HAP-1 (cell line): Measurements from ENCODE around the gene THAP8.

ENCODE experiments used
- DNase-seq, 2 experiments: peaks; one replicate each; pipeline ENCODE4 v3.0.0-alpha.2; 2016 to 2020; ENCODE audit warnings: low spot score in 2 of 2
- H3K27me3 ChIP-seq: fragments of 250-450 bp; sonication (Bioruptor Pico); 2 replicates; pipeline ENCODE4 v1.5.1; 2020; ENCODE audit warnings: low read depth, mild to moderate bottlenecking, moderate library complexity
- H3K36me3 ChIP-seq: fragments of 250-450 bp; sonication (Bioruptor Pico); replicated peaks from 2 replicates; pipeline ENCODE4 v1.5.1; 2020; ENCODE audit warnings: mild to moderate bottlenecking
- H3K4me1 ChIP-seq: fragments of 250-450 bp; sonication (Bioruptor Pico); 2 replicates; pipeline ENCODE4 v1.5.1; 2020; ENCODE audit warnings: mild to moderate bottlenecking
- H3K4me3 ChIP-seq: fragments of 250-450 bp; sonication (Bioruptor Pico); 2 replicates; pipeline ENCODE4 v1.5.1; 2020; ENCODE audit warnings: mild to moderate bottlenecking, moderate library complexity
- H3K9me3 ChIP-seq: fragments of 250-450 bp; sonication (Bioruptor Pico); 2 replicates; pipeline ENCODE4 v1.5.1; 2020; ENCODE audit warnings: mild to moderate bottlenecking, moderate library complexity
- in situ Hi-C: fragments of 300-500 bp; cut with MboI; formaldehyde crosslinking; loops from 3 replicates; pipeline ENCODE4 v1.14.3; 2020; ENCODE audit warnings: low sequenced_read_pairs, inconsistent platforms, mixed read lengths

Gene THAP8

GRCh38 chr19:36031308-36031707, 22.8 kb downstream of the THAP8 start:
- no peak for DNase-seq
- H3K4me3 ChIP-seq, result no peak overlapping the region

GRCh38 chr19:36030264-36031148, 23.6 kb downstream of the THAP8 start:
- no peak for DNase-seq
- in situ Hi-C loops, result no loop called here
- no peaks in the 10 kb centered on the region for H3K9me3 ChIP-seq
- no peaks in the 10 kb centered on the region for H3K4me1 ChIP-seq
- H3K4me3 ChIP-seq, result no peak overlapping the region
- H3K36me3 ChIP-seq, result no peaks in the 10 kb centered on the region; the same call in none of the 2 replicates
- no peaks in the 10 kb centered on the region for H3K27me3 ChIP-seq

More at GRCh38 chr19:36031308-36031707, 22.8 kb downstream of the THAP8 start:
- no peaks in the 10 kb centered on the region for H3K9me3 ChIP-seq
- no peaks in the 10 kb centered on the region for H3K4me1 ChIP-seq
- no peaks in the 10 kb centered on the region for H3K27me3 ChIP-seq
- in situ Hi-C loops, result no loop called here
- no peaks in the 10 kb centered on the region; the same call in 1 of the 2 replicates for H3K36me3 ChIP-seq

- no peak for DNase-seq
- Histone ChIP-seq H3K4me3 (no peak overlapping the region), H3K27me3 (no peaks in the 10 kb centered on the region), H3K9me3 (no peaks in the 10 kb centered on the region), H3K4me1 (no peaks in the 10 kb centered on the region), H3K36me3 (peaks cover 3% of the 10 kb centered on the region)
- in situ Hi-C loops, result no loop called here
These were observed 25.6 kb downstream of the THAP8 start for GRCh38 chr19:36028313-36029041.

GRCh38 chr19:36027696-36028095, 26.4 kb downstream of the THAP8 start:
- Histone ChIP-seq H3K27me3 (no peaks in the 10 kb centered on the region), H3K9me3 (no peaks in the 10 kb centered on the region), H3K4me1 (no peaks in the 10 kb centered on the region), H3K4me3 (no peak overlapping the region), H3K36me3 (peaks cover 7% of the 10 kb centered on the region)
- no peak for DNase-seq
- in situ Hi-C loops, result no loop called here

GRCh38 chr19:36026091-36026876, 27.8 kb downstream of the THAP8 start:
- Histone ChIP-seq H3K27me3 (no peaks in the 10 kb centered on the region), H3K9me3 (no peaks in the 10 kb centered on the region), H3K4me1 (no peaks in the 10 kb centered on the region), H3K36me3 (peaks cover 10% of the 10 kb centered on the region), H3K4me3 (no peak overlapping the region)
- no peak for DNase-seq
- in situ Hi-C loops, result no loop called here

- Histone ChIP-seq H3K9me3 (no peaks in the 10 kb centered on the region), H3K27me3 (no peaks in the 10 kb centered on the region), H3K36me3 (peaks cover 17% of the 10 kb centered on the region), H3K4me1 (no peaks in the 10 kb centered on the region), H3K4me3 (no peak overlapping the region)
- DNase-seq, result no peak
- in situ Hi-C loops, result no loop called here
These were observed 28.5 kb downstream of the THAP8 start for GRCh38 chr19:36025541-36025940.

- H3K9me3 ChIP-seq, result no peaks in the 10 kb centered on the region
- H3K36me3 ChIP-seq, result peaks cover 20% of the 10 kb centered on the region; the same call in 1 of the 2 replicates
- DNase-seq, result no peak
- in situ Hi-C loops, result no loop called here
- H3K4me3 ChIP-seq, result no peak overlapping the region
- H3K27me3 ChIP-seq, result no peaks in the 10 kb centered on the region
- H3K4me1 ChIP-seq, result no peaks in the 10 kb centered on the region
These were observed 30.7 kb downstream of the THAP8 start for GRCh38 chr19:36023432-36023831.

- H3K9me3 ChIP-seq, result no peaks in the 10 kb centered on the region
- no peak overlapping the region for H3K4me3 ChIP-seq
- no peak for DNase-seq
- no peaks in the 10 kb centered on the region for H3K27me3 ChIP-seq
- in situ Hi-C loops, result no loop called here
- H3K4me1 ChIP-seq, result peaks cover 6% of the 10 kb centered on the region
- H3K36me3 ChIP-seq, result peaks cover 20% of the 10 kb centered on the region; the same call in 1 of the 2 replicates
These were observed 34.9 kb downstream of the THAP8 start for GRCh38 chr19:36019061-36019670.

GRCh38 chr19:36014012-36014924, 39.8 kb downstream of the THAP8 start, which contains the start of gene ALKBH6:
TSS of gene ALKBH6 (minus strand) at chr19:36014213. CDS start at chr19:36013397, 816 bp downstream.
- peak; percentile 98 to 100 for DNase-seq
- Histone ChIP-seq H3K4me1 (peaks cover 8% of the 10 kb centered on the region), H3K27me3 (no peaks in the 10 kb centered on the region), H3K4me3 (peak within 1 kb of the TSS; percentile 66), H3K9me3 (no peaks in the 10 kb centered on the region), H3K36me3 (no peaks in the 10 kb centered on the region; the same call in 1 of the 2 replicates)
- in situ Hi-C loops, result no loop called here

- in situ Hi-C loops, result no loop called here
These were observed 40.6 kb downstream of the THAP8 start for GRCh38 chr19:36013280-36014011.

GRCh38 chr19:36010402-36010801, 43.7 kb downstream of the THAP8 start:
- H3K4me1 ChIP-seq, result peaks cover 8% of the 10 kb centered on the region
- in situ Hi-C loops, result no loop called here

More at GRCh38 chr19:36013280-36014011, 40.6 kb downstream of the THAP8 start:
- Histone ChIP-seq H3K9me3 (no peaks in the 10 kb centered on the region), H3K4me3 (peak overlapping the region; percentile 66), H3K4me1 (peaks cover 8% of the 10 kb centered on the region), H3K36me3 (no peaks in the 10 kb centered on the region; the same call in 1 of the 2 replicates), H3K27me3 (no peaks in the 10 kb centered on the region)
- DNase-seq, result no peak

More at GRCh38 chr19:36010402-36010801, 43.7 kb downstream of the THAP8 start:
- DNase-seq, result no peak
- Histone ChIP-seq H3K4me3 (no peak overlapping the region), H3K9me3 (no peaks in the 10 kb centered on the region), H3K27me3 (no peaks in the 10 kb centered on the region), H3K36me3 (no peaks in the 10 kb centered on the region)
